Measurements from ENCODE around the gene LCN9. TPM values are rescaled to one million over a fixed set of nuclear protein-coding genes. Genes with fewer than 3 reads are reported as not detected.

Gene LCN9
- total RNA-seq, 1 donor from 2014 or later: not detected

DNA sequence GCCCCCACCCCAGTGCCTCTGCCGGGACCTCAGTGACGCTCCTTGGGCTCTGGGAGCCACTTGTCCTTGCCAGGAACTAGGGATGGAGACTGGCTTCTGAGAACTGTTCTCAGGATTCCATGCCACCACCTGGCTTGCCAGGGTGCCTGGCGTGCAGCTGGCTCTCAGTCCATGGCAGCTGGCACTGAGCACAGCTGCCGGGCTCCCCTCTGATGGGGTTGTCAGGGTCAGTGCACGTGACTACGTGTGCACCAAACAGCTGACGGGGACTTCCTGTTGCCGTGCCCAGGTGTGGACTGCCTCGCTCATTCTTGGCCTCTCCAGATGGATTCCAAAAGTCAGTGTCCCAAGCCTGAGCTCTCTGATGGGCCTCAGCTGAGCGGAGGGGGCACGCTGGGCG lies 48.3 kb downstream of the LCN9 start:
- DNase-seq (ENCODE audit: low spot score) (no peak), ATAC-seq (no peak)
- intact Hi-C loops (cut with DNase I): no loop called here

DNA sequence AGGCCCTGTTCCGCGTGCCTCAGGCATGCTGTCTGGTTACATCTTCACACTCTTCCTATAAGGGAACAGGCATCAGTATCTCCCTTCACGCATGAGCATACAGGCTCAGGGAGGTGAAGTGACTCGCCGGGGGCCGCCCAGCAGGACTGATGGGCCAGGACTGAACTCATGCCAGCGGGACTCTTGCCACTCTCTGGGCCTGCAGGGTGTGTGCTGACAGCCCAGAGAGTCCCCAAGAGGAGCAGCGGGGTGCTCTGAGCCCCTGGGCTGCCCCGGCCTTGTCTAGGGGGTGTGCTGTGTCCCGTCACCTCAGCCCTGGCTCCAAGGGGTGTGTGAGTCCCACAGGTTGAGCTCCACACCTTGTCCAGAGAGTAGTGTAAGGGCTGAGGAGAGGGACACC lies 48.8 kb downstream of the LCN9 start:
- DNase-seq (ENCODE audit: low spot score) (no peak), ATAC-seq (no peak)
- intact Hi-C loops (cut with DNase I): no loop called here

DNA sequence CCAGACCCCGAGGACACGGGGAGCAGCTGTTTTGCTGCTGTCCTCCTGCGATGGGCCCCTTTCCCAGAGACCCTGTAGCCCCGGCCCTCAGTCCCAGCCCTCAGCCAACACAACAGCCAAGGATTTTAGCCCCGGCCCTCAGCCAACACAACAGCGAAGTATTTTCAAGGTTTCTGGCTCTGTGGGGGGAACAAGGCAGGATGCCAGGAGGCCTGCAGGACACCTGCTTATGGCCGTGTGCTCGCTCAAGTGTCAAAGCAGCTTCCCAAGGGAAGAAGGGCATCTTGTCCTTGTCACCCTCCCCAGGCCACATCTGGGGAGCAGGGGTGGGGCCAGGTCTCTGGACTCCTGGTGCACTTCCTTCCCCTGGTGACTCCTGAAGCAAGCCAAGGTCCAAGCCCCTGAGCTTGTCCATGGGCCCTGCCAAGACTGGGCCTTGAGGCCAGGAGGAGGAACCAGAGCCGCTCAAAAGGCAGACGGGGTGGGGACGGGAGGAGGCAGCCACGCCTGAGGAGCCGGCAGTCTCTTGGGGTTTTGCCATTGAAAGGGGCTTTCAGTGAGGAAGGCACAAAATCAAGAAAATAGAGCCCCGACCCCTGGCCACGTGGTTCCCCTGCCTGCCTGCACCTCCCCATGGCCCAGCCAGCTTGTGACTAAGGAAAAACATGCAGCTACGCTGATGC lies 49.6 kb downstream of the LCN9 start:
- ATAC-seq (no peak), DNase-seq (ENCODE audit: low spot score) (no peak)
- intact Hi-C loops (cut with DNase I): no loop called here

DNA sequence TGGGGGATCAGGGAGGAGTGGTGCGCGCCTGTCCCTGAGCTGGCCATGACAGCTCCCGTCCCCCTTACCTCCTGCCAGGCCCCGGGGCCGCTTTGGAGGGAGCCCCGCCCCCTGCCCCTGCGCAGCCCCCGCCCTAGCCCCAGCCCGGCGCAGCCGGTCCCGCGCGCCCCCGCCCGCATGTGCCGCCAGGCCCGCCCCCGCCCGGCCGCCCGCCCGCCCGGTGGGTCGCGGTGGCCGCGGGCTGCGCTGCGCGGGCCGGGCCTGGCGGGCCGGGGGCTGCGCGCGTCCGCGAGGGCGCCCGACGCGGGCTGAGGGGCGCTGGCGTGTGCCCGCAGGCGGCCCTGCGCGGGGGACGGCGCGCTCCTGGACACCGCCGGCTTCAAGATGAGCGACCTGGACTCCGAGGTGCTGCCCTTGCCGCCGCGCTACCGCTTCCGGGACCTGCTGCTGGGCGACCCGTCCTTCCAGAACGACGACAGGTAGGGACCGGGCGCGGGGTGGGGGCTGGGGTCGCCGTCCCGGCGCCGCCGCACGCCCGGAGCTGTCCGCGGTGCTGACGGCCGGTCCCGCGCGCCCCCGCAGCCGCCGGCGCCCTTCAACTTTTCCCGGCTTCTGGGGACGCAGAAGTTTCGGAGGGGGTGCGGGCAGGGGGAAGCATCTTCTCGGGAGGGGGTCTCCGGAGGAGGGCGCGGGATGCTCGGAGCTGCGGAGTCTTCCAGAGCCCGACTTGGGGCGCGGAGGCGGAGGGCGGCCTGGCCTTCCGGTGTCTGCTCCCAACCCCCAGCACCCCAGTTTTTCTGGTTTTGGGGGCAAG lies 51.3 kb downstream of the LCN9 start:
- ATAC-seq (no peak), DNase-seq (ENCODE audit: low spot score) (no peak)
- intact Hi-C loops (cut with DNase I): no loop called here

DNA sequence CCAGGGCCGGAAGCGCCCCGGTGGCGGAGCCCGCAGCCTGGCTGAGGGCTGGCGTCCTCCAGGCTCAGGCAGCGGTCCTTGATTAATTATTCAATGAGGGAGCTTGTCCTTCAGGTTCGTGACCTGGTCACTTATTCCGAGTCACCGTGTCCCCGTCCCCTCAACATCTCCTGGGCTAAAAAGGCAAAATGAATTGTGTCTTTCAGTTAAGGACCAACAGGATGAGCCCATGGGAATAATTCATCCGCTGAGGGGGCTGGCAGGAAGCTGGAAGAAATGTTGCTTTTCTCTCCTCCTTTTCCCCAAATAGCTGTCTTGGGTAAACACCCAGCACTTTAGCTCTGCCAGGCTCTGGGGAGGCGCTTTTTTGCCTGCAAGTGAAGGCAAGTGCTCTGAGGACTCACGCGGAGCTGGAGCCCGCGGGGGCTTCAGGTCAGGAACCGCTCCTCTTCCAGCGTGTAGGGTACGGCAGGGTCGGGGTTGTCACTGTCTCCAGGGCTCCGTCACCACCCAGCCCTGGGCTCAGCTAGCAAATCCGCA lies 52.0 kb downstream of the LCN9 start:
- DNase-seq (ENCODE audit: low spot score) (no peak), ATAC-seq (no peak)
- intact Hi-C loops (cut with DNase I): no loop called here

DNA sequence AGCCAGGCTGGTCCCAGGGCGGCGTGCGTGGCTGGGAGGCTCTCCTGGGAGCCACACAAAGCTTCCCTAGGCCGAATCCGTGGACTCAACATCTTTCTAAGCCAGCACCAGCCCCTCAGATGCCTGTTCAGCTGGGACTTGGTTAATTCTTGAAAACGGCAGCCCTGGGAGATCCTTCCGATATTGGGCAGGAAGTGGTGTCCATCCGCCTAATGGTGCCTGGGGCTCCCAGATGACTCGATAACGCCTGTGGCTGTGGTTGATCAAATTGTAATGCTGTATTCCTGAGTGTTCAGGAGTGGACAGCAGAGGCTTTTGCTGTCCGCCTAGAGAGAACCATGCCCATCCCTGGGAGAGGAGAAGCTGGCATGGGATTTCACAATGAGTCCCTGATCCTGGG lies 52.9 kb downstream of the LCN9 start:
- ATAC-seq (no peak), DNase-seq (ENCODE audit: low spot score) (no peak)
- intact Hi-C loops (cut with DNase I): no loop called here

Other genes with a start within 250 kb of the LCN9 start
- gene PPP1R26, start 183.5 kb upstream of the LCN9 start, total RNA-seq: 13.9 TPM
- gene MRPS2, start 162.6 kb upstream of the LCN9 start, total RNA-seq: 17.5 TPM
- not detected for gene LCN1, start 141.9 kb upstream of the LCN9 start, total RNA-seq
- gene OBP2A, start 117.2 kb upstream of the LCN9 start, total RNA-seq: not detected
- gene PAEP, start 101.6 kb upstream of the LCN9 start, total RNA-seq: not detected
- gene GLT6D1, start 23.8 kb upstream of the LCN9 start, total RNA-seq: not detected
- not detected for gene SOHLH1, start 36.2 kb downstream of the LCN9 start, total RNA-seq
- gene KCNT1, start 38.9 kb downstream of the LCN9 start, total RNA-seq: 0.53 TPM
- gene CAMSAP1, start 244.2 kb downstream of the LCN9 start, total RNA-seq: 39.8 TPM